GM18870 (cell line): ENCODE results near the gene MUC5B.
"Not testable (repeated sequence)": the region's sequence is repeated elsewhere in the genome, so short reads cannot be mapped to it uniquely, and the experiment has no call there.

ENCODE experiments used
- ATAC-seq: cut with Tn5 transposase; IDR thresholded peaks from one replicate; pipeline ENCODE4 v1.9.1; 2021; ENCODE audit warnings: moderate library complexity; ENCODE audit not compliant: unreplicated experiment

Gene MUC5B

GRCh38 chr11:1202776-1203504 is 19.9 kb upstream of the MUC5B start:
- no peak for ATAC-seq

GRCh38 chr11:1203505-1204271 is 19.2 kb upstream of the MUC5B start:
- no peak for ATAC-seq

- ATAC-seq, result no peak
These were observed 18.3 kb upstream of the MUC5B start for GRCh38 chr11:1204381-1205101.

- ATAC-seq, result no peak
These were observed 17.5 kb upstream of the MUC5B start for GRCh38 chr11:1205121-1205986.

GRCh38 chr11:1205987-1206331 is 16.9 kb upstream of the MUC5B start:
- ATAC-seq, result no peak

GRCh38 chr11:1206391-1207271 is 16.2 kb upstream of the MUC5B start:
- no peak for ATAC-seq

- no peak for ATAC-seq
These were observed 15.3 kb upstream of the MUC5B start for GRCh38 chr11:1207401-1208143.

- no peak for ATAC-seq
These were observed 14.8 kb upstream of the MUC5B start for GRCh38 chr11:1208144-1208393.

- ATAC-seq, result no peak
These were observed 14.2 kb upstream of the MUC5B start for GRCh38 chr11:1208394-1209261.

GRCh38 chr11:1209371-1210057 is 13.4 kb upstream of the MUC5B start:
- no peak for ATAC-seq

- no peak for ATAC-seq
These were observed 11.0 kb upstream of the MUC5B start for GRCh38 chr11:1211838-1212237.

- ATAC-seq, result not testable (repeated sequence)
These were observed 7.0 kb upstream of the MUC5B start for GRCh38 chr11:1215826-1216225.

GRCh38 chr11:1217151-1217550 is 5.7 kb upstream of the MUC5B start:
- ATAC-seq, result no peak

- no peak for ATAC-seq
These were observed 4.5 kb upstream of the MUC5B start for GRCh38 chr11:1218256-1218787.

- ATAC-seq, result no peak
These were observed 3.9 kb upstream of the MUC5B start for GRCh38 chr11:1218788-1219445.

GRCh38 chr11:1219446-1219833 is 3.4 kb upstream of the MUC5B start:
- ATAC-seq, result no peak
